Measurements from ENCODE around the gene CCL17. TPM values are rescaled to one million over a fixed set of nuclear protein-coding genes. Genes with fewer than 3 reads are reported as not detected.

CCL17 gene
- total RNA-seq, 1 donor from 2014 or later = not detected

GRCh38 chr16:57358527-57359095 is 46.0 kb upstream of the CCL17 start, which contains the start of gene CCL22:
Gene CCL22, plus strand, starts transcription at chr16:57358783. Its CDS starts 34 bp downstream, at chr16:57358817.
- no peak for DNase-seq (ENCODE audit: extremely low spot score, unreplicated experiment)
- H3K27ac Mint-ChIP-seq = no peak within 1 kb of the TSS
- H3K4me1 Mint-ChIP-seq (ENCODE audit: unreplicated experiment) = no peaks in the 10 kb centered on the region
- H3K4me3 Mint-ChIP-seq = no peak within 1 kb of the TSS
- no peaks in the 10 kb centered on the region for H3K27me3 Mint-ChIP-seq
- no peak for TF ChIP-seq CTCF (conservative IDR thresholded peaks at IDR 0.05)
- no peaks in the 10 kb centered on the region for H3K9me3 Mint-ChIP-seq
- H3K36me3 Mint-ChIP-seq = no peaks in the 10 kb centered on the region

- no peaks in the 10 kb centered on the region for H3K4me1 Mint-ChIP-seq (ENCODE audit: unreplicated experiment)
- H3K27me3 Mint-ChIP-seq = peaks cover 5% of the 10 kb centered on the region
- H3K27ac Mint-ChIP-seq = no peak overlapping the region
- DNase-seq (ENCODE audit: extremely low spot score, unreplicated experiment) = no peak
- no peaks in the 10 kb centered on the region for H3K36me3 Mint-ChIP-seq
- H3K4me3 Mint-ChIP-seq = no peak overlapping the region
- no peak for TF ChIP-seq CTCF (conservative IDR thresholded peaks at IDR 0.05)
- H3K9me3 Mint-ChIP-seq = no peaks in the 10 kb centered on the region
These were observed 44.1 kb upstream of the CCL17 start for GRCh38 chr16:57360321-57360935.

GRCh38 chr16:57361404-57361803 is 43.2 kb upstream of the CCL17 start:
- no peak overlapping the region for H3K4me3 Mint-ChIP-seq
- peaks cover 5% of the 10 kb centered on the region for H3K27me3 Mint-ChIP-seq
- no peaks in the 10 kb centered on the region for H3K36me3 Mint-ChIP-seq
- H3K4me1 Mint-ChIP-seq (ENCODE audit: unreplicated experiment) = no peaks in the 10 kb centered on the region
- no peak for TF ChIP-seq CTCF (conservative IDR thresholded peaks at IDR 0.05)
- H3K9me3 Mint-ChIP-seq = no peaks in the 10 kb centered on the region
- DNase-seq (ENCODE audit: extremely low spot score, unreplicated experiment) = no peak
- H3K27ac Mint-ChIP-seq = no peak overlapping the region

- TF ChIP-seq CTCF (conservative IDR thresholded peaks at IDR 0.05) = no peak
- Mint-ChIP-seq H3K4me3 (no peak overlapping the region), H3K27ac (no peak overlapping the region), H3K4me1 (ENCODE audit: unreplicated experiment) (no peaks in the 10 kb centered on the region), H3K27me3 (peaks cover 10% of the 10 kb centered on the region), H3K9me3 (no peaks in the 10 kb centered on the region), H3K36me3 (no peaks in the 10 kb centered on the region)
- no peak for DNase-seq (ENCODE audit: extremely low spot score, unreplicated experiment)
These were observed 40.4 kb upstream of the CCL17 start for GRCh38 chr16:57364143-57364542.

- TF ChIP-seq CTCF (conservative IDR thresholded peaks at IDR 0.05) = no peak
- Mint-ChIP-seq H3K9me3 (no peaks in the 10 kb centered on the region), H3K36me3 (no peaks in the 10 kb centered on the region), H3K27ac (no peak overlapping the region), H3K4me3 (no peak overlapping the region), H3K27me3 (peaks cover 10% of the 10 kb centered on the region), H3K4me1 (ENCODE audit: unreplicated experiment) (no peaks in the 10 kb centered on the region)
- no peak for DNase-seq (ENCODE audit: extremely low spot score, unreplicated experiment)
These were observed 38.0 kb upstream of the CCL17 start for GRCh38 chr16:57366544-57367040.
